Measurements from ENCODE around the gene MEF2C.

DNA sequence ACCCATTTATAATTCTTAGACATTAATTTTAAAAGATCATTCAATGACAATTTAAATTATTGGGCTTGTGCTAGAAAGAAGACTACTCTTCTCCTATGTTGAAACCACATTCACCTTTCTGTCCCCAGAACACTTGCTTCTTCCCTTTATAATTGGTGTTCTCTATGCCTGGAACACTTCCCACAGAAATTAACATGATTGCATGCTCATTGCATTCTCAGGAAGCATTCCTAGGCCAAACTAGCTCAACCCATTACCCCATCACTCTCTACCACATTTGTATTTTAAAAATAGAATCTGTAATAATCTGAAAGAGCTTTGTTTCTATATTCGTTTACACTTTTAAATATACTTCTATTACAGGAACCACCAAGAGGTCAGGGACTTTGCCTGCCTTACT, 184.7 kb downstream of the MEF2C start:
- TF ChIP-seq, protein P1, sequence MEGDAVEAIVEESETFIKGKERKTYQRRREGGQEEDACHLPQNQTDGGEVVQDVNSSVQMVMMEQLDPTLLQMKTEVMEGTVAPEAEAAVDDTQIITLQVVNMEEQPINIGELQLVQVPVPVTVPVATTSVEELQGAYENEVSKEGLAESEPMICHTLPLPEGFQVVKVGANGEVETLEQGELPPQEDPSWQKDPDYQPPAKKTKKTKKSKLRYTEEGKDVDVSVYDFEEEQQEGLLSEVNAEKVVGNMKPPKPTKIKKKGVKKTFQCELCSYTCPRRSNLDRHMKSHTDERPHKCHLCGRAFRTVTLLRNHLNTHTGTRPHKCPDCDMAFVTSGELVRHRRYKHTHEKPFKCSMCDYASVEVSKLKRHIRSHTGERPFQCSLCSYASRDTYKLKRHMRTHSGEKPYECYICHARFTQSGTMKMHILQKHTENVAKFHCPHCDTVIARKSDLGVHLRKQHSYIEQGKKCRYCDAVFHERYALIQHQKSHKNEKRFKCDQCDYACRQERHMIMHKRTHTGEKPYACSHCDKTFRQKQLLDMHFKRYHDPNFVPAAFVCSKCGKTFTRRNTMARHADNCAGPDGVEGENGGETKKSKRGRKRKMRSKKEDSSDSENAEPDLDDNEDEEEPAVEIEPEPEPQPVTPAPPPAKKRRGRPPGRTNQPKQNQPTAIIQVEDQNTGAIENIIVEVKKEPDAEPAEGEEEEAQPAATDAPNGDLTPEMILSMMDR (IDR thresholded peaks at IDR 0.05): no peak
- no peak for TF ChIP-seq POLR2A (IDR thresholded peaks at IDR 0.05)
- no peak for TF ChIP-seq POLR2AphosphoS5 (IDR thresholded peaks at IDR 0.05)
